GM23338 (cell line): ENCODE data around the gene CDK18.

Experiments
- POLR2AphosphoS5 ChIP-seq: IDR thresholded peaks from 2 replicates; pipeline ENCODE4 v1.6.1; 2016; ENCODE audit warnings: antibody characterized with exemption, low read depth
- TF ChIP-seq, protein P1 (sequence below): IDR thresholded peaks from 2 replicates; pipeline ENCODE4 v1.6.1; 2016; ENCODE audit warnings: antibody characterized with exemption

DNA sequence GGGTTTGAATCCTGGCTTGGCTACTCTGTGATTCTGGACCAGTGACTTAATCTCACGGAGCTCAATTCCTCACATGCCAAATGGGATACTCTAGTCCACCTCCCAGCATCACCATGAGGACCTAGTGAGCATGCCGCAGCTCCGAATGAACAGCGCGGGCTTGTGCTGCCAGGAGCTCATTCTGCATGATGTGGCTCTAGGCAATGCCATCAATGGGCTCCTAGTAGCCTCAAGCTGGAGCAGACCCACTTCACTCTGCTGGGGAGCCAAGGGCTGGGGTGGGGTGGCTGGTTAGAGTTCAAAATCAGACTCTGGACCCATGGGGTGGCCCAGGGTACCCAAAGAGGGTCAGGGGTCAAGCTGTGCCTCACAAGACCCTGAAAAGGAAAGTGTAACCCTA is 41.5 kb downstream of the CDK18 start:
- TF ChIP-seq, protein P1, sequence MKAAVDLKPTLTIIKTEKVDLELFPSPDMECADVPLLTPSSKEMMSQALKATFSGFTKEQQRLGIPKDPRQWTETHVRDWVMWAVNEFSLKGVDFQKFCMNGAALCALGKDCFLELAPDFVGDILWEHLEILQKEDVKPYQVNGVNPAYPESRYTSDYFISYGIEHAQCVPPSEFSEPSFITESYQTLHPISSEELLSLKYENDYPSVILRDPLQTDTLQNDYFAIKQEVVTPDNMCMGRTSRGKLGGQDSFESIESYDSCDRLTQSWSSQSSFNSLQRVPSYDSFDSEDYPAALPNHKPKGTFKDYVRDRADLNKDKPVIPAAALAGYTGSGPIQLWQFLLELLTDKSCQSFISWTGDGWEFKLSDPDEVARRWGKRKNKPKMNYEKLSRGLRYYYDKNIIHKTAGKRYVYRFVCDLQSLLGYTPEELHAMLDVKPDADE, result no peak
- no peak for TF ChIP-seq POLR2AphosphoS5
